T-helper 2 cell treated with Interferon-gamma antibody and Interleukin-4, amounts not matched to agents 5 μg/mL and 100 μg/mL, for 36 hours (primary cell): ENCODE measurements around the gene ATP2C2.
"Not testable (repeated sequence)": the region's sequence is repeated elsewhere in the genome, so short reads cannot be mapped to it uniquely, and the experiment has no call there.

Experiments used
- DNase-seq: peaks from one replicate; pipeline ENCODE4 v3.0.0; 2021; ENCODE audit warnings: low spot score
- H3K27ac Mint-ChIP-seq: one replicate; pipeline ENCODE4 v1.8.0; 2021; ENCODE audit warnings: mild to moderate bottlenecking, mixed read lengths
- H3K27me3 Mint-ChIP-seq: one replicate; pipeline ENCODE4 v1.8.0; 2021; ENCODE audit warnings: low read depth, mixed read lengths
- H3K36me3 Mint-ChIP-seq: one replicate; pipeline ENCODE4 v1.8.0; 2021; ENCODE audit warnings: low read depth, mixed read lengths
- H3K4me1 Mint-ChIP-seq: one replicate; pipeline ENCODE4 v1.8.0; 2021; ENCODE audit warnings: low read depth, mixed read lengths
- H3K4me3 Mint-ChIP-seq: one replicate; pipeline ENCODE4 v1.8.0; 2022; ENCODE audit warnings: mild to moderate bottlenecking, moderate library complexity, mixed read lengths
- H3K9me3 Mint-ChIP-seq: one replicate; pipeline ENCODE4 v1.8.0; 2021; ENCODE audit warnings: mixed read lengths

Gene ATP2C2

GRCh38 chr16:84446084-84446483 is 77.7 kb downstream of the ATP2C2 start:
- Mint-ChIP-seq H3K27ac (no peak overlapping the region), H3K4me1 (peaks cover 2% of the 10 kb centered on the region), H3K36me3 (no peaks in the 10 kb centered on the region), H3K27me3 (peaks cover 10% of the 10 kb centered on the region), H3K4me3 (no peak overlapping the region), H3K9me3 (no peaks in the 10 kb centered on the region)
- DNase-seq, result no peak

GRCh38 chr16:84446596-84447392 is 78.5 kb downstream of the ATP2C2 start:
- no peaks in the 10 kb centered on the region for H3K36me3 Mint-ChIP-seq
- H3K27ac Mint-ChIP-seq, result no peak overlapping the region
- H3K4me1 Mint-ChIP-seq, result peaks cover 2% of the 10 kb centered on the region
- H3K4me3 Mint-ChIP-seq, result no peak overlapping the region
- no peak for DNase-seq
- H3K27me3 Mint-ChIP-seq, result peaks cover 10% of the 10 kb centered on the region
- no peaks in the 10 kb centered on the region for H3K9me3 Mint-ChIP-seq

GRCh38 chr16:84448444-84448843 is 80.1 kb downstream of the ATP2C2 start:
- no peak overlapping the region for H3K27ac Mint-ChIP-seq
- no peaks in the 10 kb centered on the region for H3K36me3 Mint-ChIP-seq
- DNase-seq, result no peak
- H3K4me3 Mint-ChIP-seq, result no peak overlapping the region
- peaks cover under 1% of the 10 kb centered on the region for H3K4me1 Mint-ChIP-seq
- no peaks in the 10 kb centered on the region for H3K9me3 Mint-ChIP-seq
- H3K27me3 Mint-ChIP-seq, result peaks cover 3% of the 10 kb centered on the region

GRCh38 chr16:84449156-84450140 is 81.1 kb downstream of the ATP2C2 start:
- H3K27me3 Mint-ChIP-seq, result no peaks in the 10 kb centered on the region
- no peaks in the 10 kb centered on the region for H3K9me3 Mint-ChIP-seq
- H3K27ac Mint-ChIP-seq, result no peak overlapping the region
- no peaks in the 10 kb centered on the region for H3K4me1 Mint-ChIP-seq
- DNase-seq, result no peak
- H3K36me3 Mint-ChIP-seq, result no peaks in the 10 kb centered on the region
- no peak overlapping the region for H3K4me3 Mint-ChIP-seq

- Mint-ChIP-seq H3K9me3 (no peaks in the 10 kb centered on the region), H3K4me1 (no peaks in the 10 kb centered on the region), H3K36me3 (peaks cover 2% of the 10 kb centered on the region), H3K4me3 (no peak overlapping the region), H3K27me3 (no peaks in the 10 kb centered on the region), H3K27ac (no peak overlapping the region)
- DNase-seq, result no peak
These were observed 82.0 kb downstream of the ATP2C2 start for GRCh38 chr16:84450176-84450865.

GRCh38 chr16:84451010-84451676 is 82.8 kb downstream of the ATP2C2 start:
- not testable (repeated sequence) for H3K9me3 Mint-ChIP-seq, H3K27me3 Mint-ChIP-seq, H3K4me3 Mint-ChIP-seq, DNase-seq, H3K36me3 Mint-ChIP-seq, H3K4me1 Mint-ChIP-seq, H3K27ac Mint-ChIP-seq

- Mint-ChIP-seq H3K36me3 (peaks cover 3% of the 10 kb centered on the region), H3K4me3 (no peak overlapping the region), H3K27ac (no peak overlapping the region), H3K9me3 (no peaks in the 10 kb centered on the region), H3K4me1 (no peaks in the 10 kb centered on the region), H3K27me3 (no peaks in the 10 kb centered on the region)
- DNase-seq, result no peak
These were observed 83.4 kb downstream of the ATP2C2 start for GRCh38 chr16:84451781-84452180.

- H3K27me3 Mint-ChIP-seq, result no peaks in the 10 kb centered on the region
- H3K9me3 Mint-ChIP-seq, result no peaks in the 10 kb centered on the region
- H3K36me3 Mint-ChIP-seq, result peaks cover 3% of the 10 kb centered on the region
- H3K4me1 Mint-ChIP-seq, result no peaks in the 10 kb centered on the region
- no peak for DNase-seq
- H3K4me3 Mint-ChIP-seq, result no peak overlapping the region
- no peak overlapping the region for H3K27ac Mint-ChIP-seq
These were observed 84.9 kb downstream of the ATP2C2 start for GRCh38 chr16:84453061-84453752.

GRCh38 chr16:84454611-84455010 is 86.3 kb downstream of the ATP2C2 start:
- DNase-seq, result no peak
- no peaks in the 10 kb centered on the region for H3K27me3 Mint-ChIP-seq
- H3K36me3 Mint-ChIP-seq, result peaks cover 15% of the 10 kb centered on the region
- no peak overlapping the region for H3K4me3 Mint-ChIP-seq
- no peaks in the 10 kb centered on the region for H3K4me1 Mint-ChIP-seq
- no peak overlapping the region for H3K27ac Mint-ChIP-seq
- H3K9me3 Mint-ChIP-seq, result no peaks in the 10 kb centered on the region

GRCh38 chr16:84455031-84455430 is 86.7 kb downstream of the ATP2C2 start:
- no peak for DNase-seq
- Mint-ChIP-seq H3K27me3 (no peaks in the 10 kb centered on the region), H3K9me3 (no peaks in the 10 kb centered on the region), H3K4me3 (no peak overlapping the region), H3K36me3 (peaks cover 17% of the 10 kb centered on the region), H3K4me1 (no peaks in the 10 kb centered on the region), H3K27ac (no peak overlapping the region)

- no peak overlapping the region for H3K27ac Mint-ChIP-seq
- no peaks in the 10 kb centered on the region for H3K9me3 Mint-ChIP-seq
- no peak for DNase-seq
- no peaks in the 10 kb centered on the region for H3K4me1 Mint-ChIP-seq
- H3K36me3 Mint-ChIP-seq, result peaks cover 37% of the 10 kb centered on the region
- H3K4me3 Mint-ChIP-seq, result no peak overlapping the region
- H3K27me3 Mint-ChIP-seq, result no peaks in the 10 kb centered on the region
These were observed 90.5 kb downstream of the ATP2C2 start for GRCh38 chr16:84458606-84459532.

- Mint-ChIP-seq H3K4me1 (no peaks in the 10 kb centered on the region), H3K36me3 (peaks cover 40% of the 10 kb centered on the region), H3K4me3 (no peak overlapping the region), H3K9me3 (no peaks in the 10 kb centered on the region), H3K27me3 (no peaks in the 10 kb centered on the region), H3K27ac (no peak overlapping the region)
- DNase-seq, result no peak
These were observed 91.2 kb downstream of the ATP2C2 start for GRCh38 chr16:84459533-84459894.
